B cell (primary cell): Measurements from ENCODE around the gene SYMPK. TPM values are rescaled to one million over a fixed set of nuclear protein-coding genes. Genes with fewer than 3 reads are reported as not detected.
A peak's percentile ranks its signal among the peaks of the same experiment; 100 is the strongest.

Experiments
- ATAC-seq: fragments of 200-7000 bp; cut with Tn5 transposase; one replicate; pipeline ENCODE4 v1.10.0; 2021; ENCODE audit warnings: low read depth, mild to moderate bottlenecking, moderate number of reproducible peaks, moderate library complexity
- CTCF ChIA-PET: fragments of 350-600 bp; sonication (Branson Sonifier 250); formaldehyde crosslinking; loops from one replicate; lab custom pipeline; 2021; ENCODE audit warnings: antibody characterized with exemption, inconsistent platforms; lab: Charles Lee
- POLR2A ChIA-PET: fragments of 350-600 bp; sonication (Branson Sonifier 250); formaldehyde crosslinking; loops from one replicate; lab custom pipeline; 2021; ENCODE audit warnings: antibody characterized with exemption; lab: Charles Lee
- DNase-seq: peaks from one replicate; pipeline ENCODE4 v3.0.0; 2013
- H2AFZ ChIP-seq: 2 replicates; pipeline ENCODE4 v1.6.1; 2012; ENCODE audit warnings: mild to moderate bottlenecking, low read depth, low read length; ENCODE audit not compliant: insufficient read depth, poor library complexity, severe bottlenecking
- H3K27ac ChIP-seq, 2 donors: 1 replicate in 1 of 2; 2 replicates in 1 of 2; pipeline ENCODE4 v1.5.1; 2012 to 2013; ENCODE audit warnings: low read length in 2 of 2, mild to moderate bottlenecking in 2 of 2, moderate library complexity in 1 of 2
- H3K27me3 ChIP-seq, 4 experiments: fragments of 200-600 bp in 1 of 4; sonication (generic) in 1 of 4; replicated peaks in 1 of 4; 1 replicate in 2 of 4; 2 replicates in 2 of 4; pipeline versions ENCODE4 v1.6.1 to v1.7.0; 2013 to 2016; ENCODE audit warnings: low read length in 3 of 4, mild to moderate bottlenecking in 2 of 4, mixed read lengths in 1 of 4, moderate library complexity in 1 of 4; ENCODE audit not compliant: insufficient read depth in 4 of 4, control insufficient read depth in 3 of 4; ENCODE audit errors: control extremely low read depth in 1 of 4
- H3K36me3 ChIP-seq, 2 experiments: replicated peaks in 1 of 2; 1 replicate in 1 of 2; 2 replicates in 1 of 2; pipeline versions ENCODE4 v1.6.1 to v1.7.1; 2013; ENCODE audit warnings: low read length in 1 of 2; ENCODE audit not compliant: insufficient read depth in 2 of 2, control insufficient read depth in 1 of 2; ENCODE audit errors: control extremely low read depth in 1 of 2, extremely low read depth in 1 of 2
- H3K4me1 ChIP-seq, 2 donors: fragments of 200-600 bp in 1 of 2; sonication (generic) in 1 of 2; 1 replicate in 1 of 2; 2 replicates in 1 of 2; pipeline versions ENCODE4 v1.5.1 to v1.6.1; 2013 to 2017; ENCODE audit warnings: low read length in 2 of 2; ENCODE audit not compliant: control insufficient read depth in 2 of 2, insufficient read depth in 2 of 2
- H3K4me2 ChIP-seq: replicated peaks from 2 replicates; pipeline ENCODE3; 2012; ENCODE audit warnings: mild to moderate bottlenecking, low read depth, low read length; ENCODE audit not compliant: poor library complexity, severe bottlenecking
- H3K4me3 ChIP-seq, 5 experiments: fragments of 200-600 bp in 1 of 5; sonication (generic) in 1 of 5; 1 replicate in 3 of 5; 2 replicates in 2 of 5; pipeline versions ENCODE4 v1.5.1 to v1.7.0; 2011 to 2016; ENCODE audit warnings: low read length in 4 of 5, mild to moderate bottlenecking in 4 of 5, low read depth in 2 of 5, control low read depth in 1 of 5, moderate library complexity in 1 of 5; ENCODE audit not compliant: insufficient read depth in 1 of 5; ENCODE audit errors: control extremely low read depth in 1 of 5, extremely low read depth in 1 of 5
- H3K79me2 ChIP-seq: fragments of 200-600 bp; sonication (generic); one replicate; pipeline ENCODE4 v1.6.0; 2016; ENCODE audit warnings: low read length; ENCODE audit not compliant: control insufficient read depth, insufficient read depth
- H3K9ac ChIP-seq: fragments of 200-600 bp; sonication (generic); 2 replicates; pipeline ENCODE4 v1.6.1; 2017; ENCODE audit warnings: mild to moderate bottlenecking, low read length, moderate library complexity
- H3K9me3 ChIP-seq, 3 donors: one replicate each; pipeline versions ENCODE4 v1.6.1 to v1.7.1; 2013; ENCODE audit warnings: low read length in 2 of 3; ENCODE audit not compliant: control insufficient read depth in 2 of 3, insufficient read depth in 1 of 3; ENCODE audit errors: control extremely low read depth in 1 of 3
- H4K20me1 ChIP-seq: 2 replicates; pipeline ENCODE4 v1.6.0; 2012; ENCODE audit warnings: mild to moderate bottlenecking, low read length; ENCODE audit not compliant: insufficient read depth, control insufficient read depth, poor library complexity, severe bottlenecking
- H3K27ac Mint-ChIP-seq: one replicate; pipeline ENCODE4 v1.8.0; 2021; ENCODE audit warnings: mixed read lengths
- H3K27me3 Mint-ChIP-seq: one replicate; pipeline ENCODE4 v1.8.0; 2021; ENCODE audit warnings: mixed read lengths
- H3K4me1 Mint-ChIP-seq: one replicate; pipeline ENCODE4 v1.8.0; 2021; ENCODE audit warnings: mixed read lengths
- H3K4me3 Mint-ChIP-seq: one replicate; pipeline ENCODE4 v1.8.0; 2021; ENCODE audit warnings: mixed read lengths
- H3K9me3 Mint-ChIP-seq: one replicate; pipeline ENCODE4 v1.8.0; 2022; ENCODE audit warnings: mixed read lengths; ENCODE audit not compliant: insufficient read depth
- CTCF ChIP-seq: fragments of 200-600 bp; IDR thresholded peaks from one replicate; pipeline ENCODE4 v1.8.0; 2022; ENCODE audit warnings: antibody characterized with exemption, mild to moderate bottlenecking
- EZH2 ChIP-seq: IDR thresholded peaks from 2 replicates; pipeline ENCODE4 v1.6.1; 2012; ENCODE audit warnings: borderline replicate concordance, low read depth, mild to moderate bottlenecking, moderate library complexity, low read length; ENCODE audit not compliant: insufficient read depth, poor library complexity, severe bottlenecking
- WGBS: methylation state at CpG from one replicate; pipeline ENCODE4 v1.1.5; 2013; ENCODE audit warnings: missing lambda C conversion rate; ENCODE audit not compliant: insufficient coverage; 5-methylcytosine and 5-hydroxymethylcytosine counted together
- intact Hi-C: fragments of 100-400 bp; cut with micrococcal nuclease; formaldehyde crosslinking; loops from one replicate; pipeline ENCODE4 v1.10.0; 2022
- polyA plus RNA-seq: library from polyadenylated mRNA; depleted of rRNA; stranded (reverse); fragments of >200 nt; gene quantifications from 2 replicates; pipeline ENCODE4 v1.2.3, GENCODE V29; 2012
- total RNA-seq, 2 donors: library from RNA; stranded (reverse); fragments of 120-200 nt in 1 of 2; gene quantifications; 1 replicate in 1 of 2; 2 replicates in 1 of 2; pipeline versions ENCODE4 v1.2.3 to v1.2.4, GENCODE V29; 2013 to 2022

The SYMPK gene
- total and polyA plus RNA-seq, 2 donors (not counting 1 experiment from before 2014, with no cell fraction given): 119 to 138 TPM

GRCh38 chr19:45770192-45771101 is 92.5 kb downstream of the SYMPK start:
- no peaks in the 10 kb centered on the region for H3K27me3 Mint-ChIP-seq
- TF ChIP-seq EZH2 (no peak), CTCF (peak; percentile 96)
- Histone ChIP-seq H2AFZ (peak overlapping the region; percentile 93), H4K20me1 (no peaks in the 10 kb centered on the region), H3K9ac (peak overlapping the region; percentile 78), H3K27me3 (peaks cover 0 to 28% (median 8%) of the 10 kb centered on the region in 4 experiments), H3K9me3 (peaks cover 0 to 3% (median 0%) of the 10 kb centered on the region in 3 donors), H3K27ac (peak overlapping the region; percentile 29 to 56), H3K79me2 (no peaks in the 10 kb centered on the region), H3K4me1 (peaks cover 12 to 32% of the 10 kb centered on the region in 2 donors), H3K36me3 (no peaks in the 10 kb centered on the region), H3K4me2 (peak overlapping the region; percentile 96), H3K4me3 (peak overlapping the region in 4 of 5 experiments; percentile 71 to 88 (median 82))
- no peaks in the 10 kb centered on the region for H3K9me3 Mint-ChIP-seq
- DNase-seq: peak; percentile 95
- peak; percentile 68 for ATAC-seq
- peak overlapping the region; percentile 90 for H3K4me3 Mint-ChIP-seq
- peak overlapping the region; percentile 86 for H3K27ac Mint-ChIP-seq
- CTCF ChIA-PET: interaction anchor here (0.6 to 8.3 kb wide), 17 partner anchors 9 to 278 kb away, joined by 3 to 302 read pairs (median 8); partner anchors contain the start of genes CCDC61, DMWD, FOXA3 and QPCTL
- POLR2A ChIA-PET: interaction anchor here (0.6 to 3.9 kb wide), 9 partner anchors 12 to 301 kb away, joined by 3 to 23 read pairs (median 4); partner anchors contain the start of genes DMPK, DMWD, FBXO46 and SYMPK
- WGBS: 3% methylated on average over 79 of the region's 79 CpGs
- intact Hi-C loops: loop anchor here (1.0 kb wide), 5 partner anchors 9 to 225 kb away; partner anchors contain the start of genes CCDC61 and SYMPK
- H3K4me1 Mint-ChIP-seq: peaks cover 29% of the 10 kb centered on the region
